Suprapubic skin (tissue), 4 donors: Measurements from ENCODE around the gene POLR1A. TPM values are rescaled to one million over a fixed set of nuclear protein-coding genes. Genes with fewer than 3 reads are reported as not detected.

Source experiments
- DNase-seq, 2 donors: peaks; one replicate each; pipeline ENCODE4 v3.0.0-alpha.2; 2019; ENCODE audit warnings: low spot score in 2 of 2
- H3K27ac ChIP-seq: fragments of 200-600 bp; sonication (generic); one replicate; pipeline ENCODE4 v1.5.1; 2019
- H3K27me3 ChIP-seq: fragments of 200-600 bp; sonication (generic); one replicate; pipeline ENCODE4 v1.5.1; 2019
- H3K36me3 ChIP-seq: fragments of 200-600 bp; sonication (generic); one replicate; pipeline ENCODE4 v1.5.1; 2019
- H3K4me1 ChIP-seq: fragments of 200-600 bp; sonication (generic); one replicate; pipeline ENCODE4 v1.5.1; 2019
- H3K4me3 ChIP-seq: fragments of 200-600 bp; sonication (generic); one replicate; pipeline ENCODE4 v1.5.1; 2019; ENCODE audit warnings: mild to moderate bottlenecking
- H3K9me3 ChIP-seq: fragments of 200-600 bp; sonication (generic); one replicate; pipeline ENCODE4 v1.5.1; 2019
- EP300 ChIP-seq: sonication (generic); formaldehyde crosslinking; IDR thresholded peaks from one replicate; pipeline ENCODE4 v1.6.1; 2017; ENCODE audit warnings: antibody characterized with exemption
- POLR2A ChIP-seq, 2 donors: fragments of 450-650 bp; IDR thresholded peaks; one replicate each; pipeline ENCODE4 v1.6.1; 2017; ENCODE audit warnings: antibody characterized with exemption in 2 of 2, mild to moderate bottlenecking in 2 of 2, moderate library complexity in 2 of 2
- POLR2AphosphoS5 ChIP-seq, 3 donors: sonication (generic); formaldehyde crosslinking; IDR thresholded peaks; one replicate each; pipeline ENCODE4 v1.6.1; 2017; ENCODE audit warnings: antibody characterized with exemption in 3 of 3
- WGBS: methylation state at CpG from one replicate; pipeline ENCODE4 v1.1.5; 2018; 5-methylcytosine and 5-hydroxymethylcytosine counted together
- total RNA-seq, 4 donors: library from RNA; depleted of rRNA; stranded (reverse); fragments of >200 nt; gene quantifications; one replicate each; pipeline ENCODE4 v1.1.0, GENCODE V29; 2016
- TF ChIP-seq, protein P1 (sequence below), 2 donors: fragments of 200-600 bp in 1 of 2; fragments of 450-650 bp in 1 of 2; sonication (generic) in 1 of 2; IDR thresholded peaks; one replicate each; pipeline ENCODE4 v1.5.1; 2016 to 2019; ENCODE audit warnings: antibody characterized with exemption in 2 of 2, mild to moderate bottlenecking in 1 of 2, moderate library complexity in 1 of 2

POLR1A gene
- total RNA-seq, 4 donors from 2014 or later: 20.2 to 24.3 (median 21.2) TPM

DNA sequence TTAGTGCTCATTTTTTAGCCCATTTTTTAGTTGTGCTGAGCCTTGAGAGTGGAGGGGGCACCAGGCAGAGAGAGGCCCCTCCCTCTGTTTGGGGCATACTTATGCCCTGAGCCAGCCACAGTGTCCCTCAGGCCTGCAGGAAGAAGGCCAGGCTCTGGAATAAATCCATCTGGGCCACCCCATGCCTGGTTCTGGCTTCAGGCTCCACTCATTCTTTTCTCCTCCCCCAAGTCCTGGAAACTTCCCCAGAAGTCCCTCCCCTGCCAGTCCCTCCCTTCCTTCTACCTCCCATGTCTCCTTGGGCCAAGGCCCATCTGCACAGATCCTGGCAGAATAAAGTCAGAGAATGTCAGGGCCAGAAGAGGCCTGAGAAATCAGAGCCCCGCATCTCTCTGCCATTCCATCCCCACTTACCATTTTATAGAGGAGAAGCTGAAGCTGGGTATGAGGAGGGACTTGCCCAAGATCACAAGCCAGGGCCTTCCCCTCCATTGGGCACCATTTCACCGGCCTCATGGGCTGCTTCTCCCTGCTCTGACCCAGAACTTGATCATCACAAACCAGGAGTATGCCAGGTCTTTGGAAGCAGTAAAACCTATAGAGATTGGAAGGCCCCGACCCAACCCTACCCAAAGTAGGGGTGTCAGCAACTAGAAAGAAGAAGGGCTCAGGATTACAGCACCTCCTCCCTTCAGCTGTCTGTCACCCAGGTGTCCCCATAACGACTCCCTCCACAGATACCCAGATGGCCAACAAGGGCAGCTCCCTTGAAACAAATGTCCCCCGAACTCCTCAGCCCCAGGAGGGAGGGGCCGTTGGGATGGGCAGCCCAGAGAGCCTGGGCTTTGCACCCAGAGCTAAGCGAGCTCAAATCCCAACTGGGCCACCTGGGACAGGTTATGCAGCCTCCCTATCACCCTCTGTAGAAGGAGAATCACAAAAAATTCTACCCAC is 108.4 kb downstream of the POLR1A start:
- Histone ChIP-seq H3K27ac (peak overlapping the region; percentile 88), H3K4me3 (no peak overlapping the region), H3K9me3 (no peaks in the 10 kb centered on the region), H3K27me3 (no peaks in the 10 kb centered on the region), H3K36me3 (no peaks in the 10 kb centered on the region), H3K4me1 (peaks cover 73% of the 10 kb centered on the region)
- TF ChIP-seq, protein P1, sequence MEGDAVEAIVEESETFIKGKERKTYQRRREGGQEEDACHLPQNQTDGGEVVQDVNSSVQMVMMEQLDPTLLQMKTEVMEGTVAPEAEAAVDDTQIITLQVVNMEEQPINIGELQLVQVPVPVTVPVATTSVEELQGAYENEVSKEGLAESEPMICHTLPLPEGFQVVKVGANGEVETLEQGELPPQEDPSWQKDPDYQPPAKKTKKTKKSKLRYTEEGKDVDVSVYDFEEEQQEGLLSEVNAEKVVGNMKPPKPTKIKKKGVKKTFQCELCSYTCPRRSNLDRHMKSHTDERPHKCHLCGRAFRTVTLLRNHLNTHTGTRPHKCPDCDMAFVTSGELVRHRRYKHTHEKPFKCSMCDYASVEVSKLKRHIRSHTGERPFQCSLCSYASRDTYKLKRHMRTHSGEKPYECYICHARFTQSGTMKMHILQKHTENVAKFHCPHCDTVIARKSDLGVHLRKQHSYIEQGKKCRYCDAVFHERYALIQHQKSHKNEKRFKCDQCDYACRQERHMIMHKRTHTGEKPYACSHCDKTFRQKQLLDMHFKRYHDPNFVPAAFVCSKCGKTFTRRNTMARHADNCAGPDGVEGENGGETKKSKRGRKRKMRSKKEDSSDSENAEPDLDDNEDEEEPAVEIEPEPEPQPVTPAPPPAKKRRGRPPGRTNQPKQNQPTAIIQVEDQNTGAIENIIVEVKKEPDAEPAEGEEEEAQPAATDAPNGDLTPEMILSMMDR (IDR thresholded peaks at IDR 0.05): no peak
- TF ChIP-seq EP300: no peak
- no peak for TF ChIP-seq POLR2A (IDR thresholded peaks at IDR 0.05)
- TF ChIP-seq POLR2AphosphoS5 (IDR thresholded peaks at IDR 0.05): no peak
- peak; percentile 71 to 79 for DNase-seq
- 70% methylated on average over 2 of the region's 7 CpGs for WGBS

DNA sequence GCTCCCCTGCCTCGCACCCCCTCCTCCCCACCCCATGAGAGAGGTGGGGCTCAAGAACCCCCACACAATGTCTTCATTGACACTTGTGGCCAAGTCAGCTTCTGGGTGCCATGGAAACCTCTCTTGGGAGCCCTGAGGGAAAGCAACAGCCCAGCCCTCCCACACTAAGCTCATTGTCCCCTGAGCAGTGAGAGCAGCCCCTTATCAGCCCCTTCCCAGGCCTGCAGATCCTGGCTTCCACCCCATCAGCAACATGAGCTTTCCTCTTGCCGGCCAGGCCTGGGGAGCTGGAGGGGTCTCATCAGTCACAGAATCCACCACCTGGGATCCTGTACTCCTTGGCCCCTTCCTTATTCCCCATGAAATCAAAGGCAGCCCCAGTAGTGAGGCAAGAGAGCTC is 109.1 kb downstream of the POLR1A start:
- 35% methylated on average over 2 of the region's 2 CpGs for WGBS
- TF ChIP-seq POLR2A (IDR thresholded peaks at IDR 0.05): no peak
- TF ChIP-seq POLR2AphosphoS5 (IDR thresholded peaks at IDR 0.05): no peak
- TF ChIP-seq, protein P1 (IDR thresholded peaks at IDR 0.05): no peak
- no peak for TF ChIP-seq EP300
- DNase-seq: peak; percentile 59 to 75
- Histone ChIP-seq H3K27me3 (no peaks in the 10 kb centered on the region), H3K27ac (peak overlapping the region; percentile 88), H3K4me3 (no peak overlapping the region), H3K9me3 (no peaks in the 10 kb centered on the region), H3K4me1 (peaks cover 73% of the 10 kb centered on the region), H3K36me3 (no peaks in the 10 kb centered on the region)

DNA sequence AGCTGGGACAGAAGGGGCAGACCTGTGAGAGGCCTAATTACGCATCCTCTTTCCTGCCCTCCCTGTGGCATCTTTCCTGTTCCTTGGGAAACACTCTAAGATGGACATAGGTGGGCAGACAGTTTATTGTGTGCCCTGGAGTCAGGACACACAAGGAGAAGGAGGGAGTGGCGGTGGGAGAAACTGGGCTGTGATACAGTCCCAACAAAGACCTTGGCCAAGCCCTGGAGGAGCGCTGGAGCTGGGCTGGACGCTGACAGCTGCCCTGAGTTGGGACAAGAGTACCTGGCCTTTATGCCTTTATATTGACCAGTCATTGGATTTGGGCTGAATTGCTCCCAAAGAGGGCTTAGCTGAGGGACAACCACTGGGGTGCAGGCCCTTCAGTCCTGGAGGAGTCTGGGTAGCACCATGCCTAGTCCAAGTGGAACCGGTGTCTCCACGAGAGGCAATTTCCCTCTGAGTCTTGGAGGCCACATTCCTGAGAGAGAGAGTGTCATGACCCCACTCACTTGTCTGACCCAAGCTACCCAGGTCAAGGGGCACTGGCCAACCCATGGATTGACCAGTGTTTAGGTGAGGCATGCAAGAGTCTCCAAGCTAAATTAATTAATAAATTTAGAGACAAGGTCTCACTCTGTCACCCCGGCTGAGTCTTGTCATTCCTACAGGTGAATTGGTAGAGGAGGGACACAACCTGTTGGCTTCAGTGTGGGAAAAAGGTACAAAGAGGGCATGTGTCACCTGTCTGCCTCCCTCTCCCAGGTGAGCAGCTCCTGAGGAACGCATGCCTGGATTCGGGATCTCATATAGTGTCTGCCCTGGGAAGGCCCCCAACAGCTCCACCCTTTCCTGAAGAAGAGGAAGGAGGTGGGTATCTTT is 109.8 kb downstream of the POLR1A start:
- DNase-seq: peak; percentile 48 to 56
- TF ChIP-seq EP300: no peak
- Histone ChIP-seq H3K36me3 (no peaks in the 10 kb centered on the region), H3K4me3 (no peak overlapping the region), H3K4me1 (peaks cover 70% of the 10 kb centered on the region), H3K27ac (peak overlapping the region; percentile 88), H3K9me3 (no peaks in the 10 kb centered on the region), H3K27me3 (no peaks in the 10 kb centered on the region)
- 91% methylated on average over 7 of the region's 9 CpGs for WGBS

DNA sequence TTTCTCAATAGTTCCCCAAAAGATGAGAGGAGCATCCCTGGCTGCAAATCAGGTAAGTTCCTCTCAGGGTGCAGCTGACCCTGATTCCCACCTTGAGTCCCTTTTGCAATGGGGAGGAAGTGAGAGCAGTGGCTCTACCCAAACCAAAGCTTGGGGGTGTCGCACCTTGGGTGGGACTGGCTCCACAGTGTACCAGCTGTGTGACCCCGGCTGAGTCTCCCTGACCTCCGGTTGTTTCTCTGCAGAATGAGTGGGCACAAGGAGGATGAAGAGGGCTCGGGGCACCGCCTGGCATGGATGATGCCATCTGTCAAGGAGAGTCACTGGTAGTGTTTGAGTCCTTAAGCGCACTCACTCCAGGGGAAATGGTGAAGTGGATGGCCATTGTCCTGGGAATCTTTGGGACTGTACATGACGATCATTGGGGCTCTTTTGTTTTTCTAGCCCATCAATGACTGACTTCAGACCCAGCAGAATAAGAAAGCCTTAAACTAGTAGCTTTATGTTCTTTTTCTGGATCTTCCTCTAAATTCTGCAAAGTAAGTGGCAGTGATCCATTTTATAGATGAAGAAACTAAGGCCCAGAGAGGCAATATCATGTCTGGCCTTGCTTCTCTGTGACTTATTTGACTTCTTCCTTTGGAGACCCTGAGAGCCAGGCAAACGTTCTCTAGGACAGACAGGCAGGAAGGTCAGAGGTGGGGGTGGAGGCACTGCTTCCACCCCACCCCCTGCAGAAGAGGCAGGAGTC is 110.6 kb downstream of the POLR1A start:
- Histone ChIP-seq H3K36me3 (no peaks in the 10 kb centered on the region), H3K4me3 (no peak overlapping the region), H3K27ac (no peak overlapping the region), H3K27me3 (no peaks in the 10 kb centered on the region), H3K4me1 (peaks cover 66% of the 10 kb centered on the region), H3K9me3 (no peaks in the 10 kb centered on the region)
- TF ChIP-seq, protein P1 (IDR thresholded peaks at IDR 0.05): no peak
- TF ChIP-seq POLR2AphosphoS5 (IDR thresholded peaks at IDR 0.05) (no peak), EP300 (no peak)
- 84% methylated on average over 8 of the region's 8 CpGs for WGBS
- peak; percentile 38 to 58 for DNase-seq

DNA sequence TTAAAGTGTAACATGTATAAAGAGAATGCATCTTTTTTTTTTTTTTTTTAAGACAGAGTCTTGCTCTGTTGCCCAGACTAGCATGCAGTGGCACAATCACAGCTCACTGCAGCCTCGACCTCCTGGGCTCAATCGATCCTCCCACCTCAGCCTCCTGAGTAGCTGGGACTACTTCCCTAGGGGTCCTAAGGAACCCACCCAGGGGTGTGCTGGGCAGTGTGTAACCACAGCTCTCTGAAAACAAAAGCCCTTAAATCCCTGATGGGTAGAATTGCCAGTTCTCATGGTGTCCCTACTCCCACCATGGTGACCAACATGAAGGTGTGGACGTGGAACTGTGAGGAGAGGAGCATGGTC is 111.3 kb downstream of the POLR1A start:
- H3K27me3 ChIP-seq: no peaks in the 10 kb centered on the region
- TF ChIP-seq EP300 (no peak), POLR2AphosphoS5 (IDR thresholded peaks at IDR 0.05) (no peak)
- TF ChIP-seq, protein P1 (IDR thresholded peaks at IDR 0.05): no peak
- no peaks in the 10 kb centered on the region for H3K36me3 ChIP-seq
- no peaks in the 10 kb centered on the region for H3K9me3 ChIP-seq
- H3K27ac ChIP-seq: no peak overlapping the region
- peak; percentile 11 to 13 for DNase-seq
- no peak overlapping the region for H3K4me3 ChIP-seq
- 79% methylated on average over 3 of the region's 3 CpGs for WGBS
- H3K4me1 ChIP-seq: peaks cover 59% of the 10 kb centered on the region
